ENCODE data around the gene C18orf32. TPM values are rescaled to one million over a fixed set of nuclear protein-coding genes. Genes with fewer than 3 reads are reported as not detected.

The C18orf32 gene
- total and polyA plus RNA-seq, 2 of the 13 experiments (the other 11 are each of a cell fraction or from before 2014, with no cell fraction given): 17.6 to 20.6 TPM

DNA sequence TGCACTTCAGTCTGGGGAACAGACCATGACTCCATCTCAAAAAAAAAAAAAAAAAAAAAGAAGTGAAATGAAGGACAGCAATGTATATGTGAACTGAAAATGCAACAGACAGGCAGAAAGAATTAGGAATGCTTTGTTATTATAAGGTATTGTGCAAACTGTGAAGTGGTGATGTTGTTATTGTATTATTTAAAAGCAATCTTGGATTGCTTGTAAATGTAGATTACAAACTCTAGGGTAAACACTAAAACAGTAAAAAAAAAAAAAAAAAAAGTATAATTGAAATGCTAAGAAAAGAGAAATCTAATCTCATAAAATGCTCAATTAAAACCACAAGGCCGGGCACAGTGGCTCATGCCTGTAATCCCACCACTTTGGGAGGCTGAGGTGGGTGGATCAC, 51.9 kb downstream of the C18orf32 start (continued):
- TF ChIP-seq, protein P1, sequence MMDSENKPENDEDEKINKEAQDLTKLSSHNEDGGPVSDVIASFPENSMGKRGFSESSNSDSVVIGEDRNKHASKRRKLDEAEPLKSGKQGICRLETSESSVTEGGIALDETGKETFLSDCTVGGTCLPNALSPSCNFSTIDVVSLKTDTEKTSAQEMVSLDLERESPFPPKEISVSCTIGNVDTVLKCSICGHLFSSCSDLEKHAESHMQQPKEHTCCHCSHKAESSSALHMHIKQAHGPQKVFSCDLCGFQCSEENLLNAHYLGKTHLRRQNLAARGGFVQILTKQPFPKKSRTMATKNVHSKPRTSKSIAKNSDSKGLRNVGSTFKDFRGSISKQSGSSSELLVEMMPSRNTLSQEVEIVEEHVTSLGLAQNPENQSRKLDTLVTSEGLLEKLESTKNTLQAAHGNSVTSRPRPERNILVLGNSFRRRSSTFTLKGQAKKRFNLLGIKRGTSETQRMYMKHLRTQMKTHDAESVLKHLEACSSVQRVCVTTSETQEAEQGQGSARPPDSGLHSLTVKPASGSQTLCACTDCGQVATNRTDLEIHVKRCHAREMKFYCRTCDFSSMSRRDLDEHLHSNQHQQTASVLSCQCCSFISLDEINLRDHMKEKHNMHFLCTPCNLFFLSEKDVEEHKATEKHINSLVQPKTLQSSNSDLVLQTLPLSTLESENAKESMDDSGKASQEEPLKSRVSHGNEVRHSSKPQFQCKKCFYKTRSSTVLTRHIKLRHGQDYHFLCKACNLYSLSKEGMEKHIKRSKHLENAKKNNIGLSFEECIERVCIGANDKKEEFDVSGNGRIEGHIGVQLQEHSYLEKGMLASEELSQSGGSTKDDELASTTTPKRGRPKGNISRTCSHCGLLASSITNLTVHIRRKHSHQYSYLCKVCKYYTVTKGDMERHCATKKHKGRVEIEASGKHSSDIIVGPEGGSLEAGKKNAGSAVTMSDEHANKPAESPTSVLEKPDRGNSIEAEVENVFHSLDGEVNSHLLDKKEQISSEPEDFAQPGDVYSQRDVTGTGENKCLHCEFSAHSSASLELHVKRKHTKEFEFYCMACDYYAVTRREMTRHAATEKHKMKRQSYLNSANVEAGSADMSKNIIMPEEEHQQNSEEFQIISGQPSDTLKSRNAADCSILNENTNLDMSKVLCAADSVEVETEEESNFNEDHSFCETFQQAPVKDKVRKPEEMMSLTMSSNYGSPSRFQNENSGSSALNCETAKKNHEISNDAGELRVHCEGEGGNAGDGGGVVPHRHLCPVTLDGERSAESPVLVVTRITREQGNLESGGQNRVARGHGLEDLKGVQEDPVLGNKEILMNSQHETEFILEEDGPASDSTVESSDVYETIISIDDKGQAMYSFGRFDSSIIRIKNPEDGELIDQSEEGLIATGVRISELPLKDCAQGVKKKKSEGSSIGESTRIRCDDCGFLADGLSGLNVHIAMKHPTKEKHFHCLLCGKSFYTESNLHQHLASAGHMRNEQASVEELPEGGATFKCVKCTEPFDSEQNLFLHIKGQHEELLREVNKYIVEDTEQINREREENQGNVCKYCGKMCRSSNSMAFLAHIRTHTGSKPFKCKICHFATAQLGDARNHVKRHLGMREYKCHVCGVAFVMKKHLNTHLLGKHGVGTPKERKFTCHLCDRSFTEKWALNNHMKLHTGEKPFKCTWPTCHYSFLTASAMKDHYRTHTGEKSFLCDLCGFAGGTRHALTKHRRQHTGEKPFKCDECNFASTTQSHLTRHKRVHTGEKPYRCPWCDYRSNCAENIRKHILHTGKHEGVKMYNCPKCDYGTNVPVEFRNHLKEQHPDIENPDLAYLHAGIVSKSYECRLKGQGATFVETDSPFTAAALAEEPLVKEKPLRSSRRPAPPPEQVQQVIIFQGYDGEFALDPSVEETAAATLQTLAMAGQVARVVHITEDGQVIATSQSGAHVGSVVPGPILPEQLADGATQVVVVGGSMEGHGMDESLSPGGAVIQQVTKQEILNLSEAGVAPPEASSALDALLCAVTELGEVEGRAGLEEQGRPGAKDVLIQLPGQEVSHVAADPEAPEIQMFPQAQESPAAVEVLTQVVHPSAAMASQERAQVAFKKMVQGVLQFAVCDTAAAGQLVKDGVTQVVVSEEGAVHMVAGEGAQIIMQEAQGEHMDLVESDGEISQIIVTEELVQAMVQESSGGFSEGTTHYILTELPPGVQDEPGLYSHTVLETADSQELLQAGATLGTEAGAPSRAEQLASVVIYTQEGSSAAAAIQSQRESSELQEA (CRISPR knock-in tag; IDR thresholded peaks at IDR 0.05; ENCODE audit: not compliant biosample characterization): no peak
- TF ChIP-seq ZSCAN20 (CRISPR knock-in tag; IDR thresholded peaks at IDR 0.05; ENCODE audit: borderline replicate concordance): no peak

- in situ Hi-C loops (cut with HindIII; ENCODE audit: extremely low pct_ligation_motif_present, low pct_unique_long_range_greater_than_20kb) (loop anchor here (25.0 kb wide), 2 partner anchors 170 to 745 kb away; no protein-coding TSS in a partner anchor), intact Hi-C loops (cut with micrococcal nuclease; ENCODE audit: unreplicated experiment) (no loop called here)
- no peak overlapping the region for H2AFZ ChIP-seq (ENCODE audit: low read length)
- ChIA-PET POLR2A (no interaction called here), CTCF (ENCODE audit: low intra/inter-chr PET ratio, low total read pairs) (no interaction called here)
- 97% methylated on average over 2 of the region's 2 CpGs for WGBS (ENCODE audit: low lambda C conversion rate)
- BruUV-seq (replicated peaks): no TSS peak
- ATAC-seq (no peak), DNase-seq (ENCODE audit: low spot score) (no peak), FAIRE-seq (no peak)
- no peaks in the 10 kb centered on the region for H3K9me3 ChIP-seq (ENCODE audit: low read length)
- no peak overlapping the region for H3K4me3 ChIP-seq (replicated peaks in 1 of 3; ENCODE audit: insufficient read depth in 1 of 3, low read depth in 2 of 3, low read length in 3 of 3)
- no peak overlapping the region for H3K9ac ChIP-seq (ENCODE audit: insufficient read depth, low read depth, low read length)
- peaks cover 2 to 19% of the 10 kb centered on the region in 2 experiments; a peak in 2 of 5 replicates for H3K36me3 ChIP-seq (replicated peaks in 1 of 2; ENCODE audit: control insufficient read depth in 1 of 2, insufficient read depth in 2 of 2, low read length in 2 of 2)
- H3K4me1 ChIP-seq (ENCODE audit: insufficient read depth, low read length): peaks cover 8% of the 10 kb centered on the region; the same call in 1 of the 2 replicates
- H4K20me1 ChIP-seq (ENCODE audit: insufficient read depth, low read length): no peaks in the 10 kb centered on the region
- no peaks in the 10 kb centered on the region for H3K27me3 ChIP-seq (ENCODE audit: control insufficient read depth in 1 of 2, insufficient read depth in 2 of 2, low read length in 2 of 2)
- peaks cover 6% of the 10 kb centered on the region for H3K79me2 ChIP-seq (ENCODE audit: insufficient read depth, low read length)
- no peak overlapping the region for H3K4me2 ChIP-seq (ENCODE audit: low read depth, low read length)
- H3K27ac ChIP-seq (ENCODE audit: extremely low read length, insufficient read depth, low read length): no peak overlapping the region
- TF ChIP-seq SAP130 (CRISPR knock-in tag; IDR thresholded peaks at IDR 0.05; ENCODE audit: low read depth): no peak
- TF ChIP-seq ZNF282 (IDR thresholded peaks at IDR 0.05; ENCODE audit: partially characterized antibody): no peak
- no peak for TF ChIP-seq RXRA (CRISPR knock-in tag; IDR thresholded peaks at IDR 0.05)
- TF ChIP-seq EZH2 (conservative IDR thresholded peaks at IDR 0.05; ENCODE audit: low read depth, low read length): no peak
- TF ChIP-seq HNRNPL (IDR thresholded peaks at IDR 0.05; ENCODE audit: low read depth, low read length): no peak
- TF ChIP-seq ARNTL (CRISPR knock-in tag; IDR thresholded peaks at IDR 0.05): no peak
Measured at GRCh38 chr18:49432602-49433001, 54.4 kb downstream of the C18orf32 start.

All from HepG2 (cell line).